Neuronal stem cell (in vitro differentiated cells): ENCODE measurements around the gene ANKRD7.
A peak's percentile ranks its signal among the peaks of the same experiment; 100 is the strongest.

Experiments used
- DNase-seq: peaks from one replicate; pipeline ENCODE4 v3.0.0-alpha.2; 2013; ENCODE audit warnings: low spot score
- H2AFZ ChIP-seq: one replicate; pipeline ENCODE4 v1.6.1; 2013; ENCODE audit warnings: mild to moderate bottlenecking, low read length, inconsistent platforms
- H2AK5ac ChIP-seq: 2 replicates; pipeline ENCODE4 v1.6.1; 2013; ENCODE audit warnings: low read depth, mild to moderate bottlenecking, inconsistent platforms, low read length, moderate library complexity, mixed read lengths
- H2BK120ac ChIP-seq: 2 replicates; pipeline ENCODE4 v1.6.1; 2013; ENCODE audit warnings: low read depth, mild to moderate bottlenecking, inconsistent platforms, low read length, moderate library complexity, mixed read lengths
- H2BK12ac ChIP-seq: one replicate; pipeline ENCODE4 v1.6.1; 2013; ENCODE audit warnings: low read length, inconsistent platforms
- H2BK15ac ChIP-seq: 2 replicates; pipeline ENCODE4 v1.6.1; 2013; ENCODE audit warnings: mild to moderate bottlenecking, low read length, inconsistent platforms, mixed read lengths
- H2BK5ac ChIP-seq: one replicate; pipeline ENCODE4 v1.6.1; 2013; ENCODE audit warnings: inconsistent platforms, mild to moderate bottlenecking, low read length, moderate library complexity
- H3K14ac ChIP-seq: one replicate; pipeline ENCODE4 v1.6.1; 2013; ENCODE audit warnings: low read length, inconsistent platforms
- H3K18ac ChIP-seq: 2 replicates; pipeline ENCODE4 v1.6.1; 2013; ENCODE audit warnings: low read length, inconsistent platforms
- H3K23ac ChIP-seq: 2 replicates; pipeline ENCODE4 v1.6.1; 2013; ENCODE audit warnings: low read depth, mild to moderate bottlenecking, mixed read lengths, low read length, inconsistent platforms; ENCODE audit not compliant: poor library complexity
- H3K27ac ChIP-seq: replicated peaks from 3 replicates; pipeline ENCODE4 v1.5.1; 2013; ENCODE audit warnings: low read length, inconsistent platforms
- H3K27me3 ChIP-seq, 3 experiments: 2 replicates each; pipeline ENCODE4 v1.6.1; 2013; ENCODE audit warnings: low read length in 3 of 3, mild to moderate bottlenecking in 2 of 3, inconsistent platforms in 1 of 3, low read depth in 1 of 3, mixed read lengths in 1 of 3, moderate library complexity in 1 of 3; ENCODE audit not compliant: control insufficient read depth in 3 of 3, insufficient read depth in 3 of 3
- H3K36me3 ChIP-seq, 2 donors: replicated peaks in 1 of 2; 2 replicates each; pipeline ENCODE4 v1.6.1; 2013; ENCODE audit warnings: low read length in 2 of 2; ENCODE audit not compliant: control insufficient read depth in 2 of 2, insufficient read depth in 2 of 2
- H3K4ac ChIP-seq: 2 replicates; pipeline ENCODE4 v1.6.1; 2013; ENCODE audit warnings: inconsistent platforms, mild to moderate bottlenecking, low read length, moderate library complexity
- H3K4me1 ChIP-seq, 2 donors: 1 replicate in 1 of 2; 2 replicates in 1 of 2; pipeline ENCODE4 v1.6.1; 2013; ENCODE audit warnings: low read length in 2 of 2, low read depth in 1 of 2; ENCODE audit not compliant: control insufficient read depth in 2 of 2, insufficient read depth in 1 of 2
- H3K4me2 ChIP-seq: one replicate; pipeline ENCODE4 v1.6.1; 2013; ENCODE audit warnings: mild to moderate bottlenecking, low read length, inconsistent platforms; ENCODE audit not compliant: insufficient read depth, poor library complexity, severe bottlenecking
- H3K4me3 ChIP-seq, 2 donors: 2 replicates each; pipeline ENCODE4 v1.5.1; 2013; ENCODE audit warnings: low read length in 2 of 2, mild to moderate bottlenecking in 2 of 2, inconsistent platforms in 1 of 2, moderate library complexity in 1 of 2
- H3K79me1 ChIP-seq: one replicate; pipeline ENCODE4 v1.6.1; 2013; ENCODE audit warnings: low read depth, mild to moderate bottlenecking, inconsistent platforms, low read length, moderate library complexity
- H3K9ac ChIP-seq: one replicate; pipeline ENCODE4 v1.6.1; 2013; ENCODE audit warnings: mild to moderate bottlenecking, low read depth, low read length, inconsistent platforms; ENCODE audit not compliant: poor library complexity
- H3K9me3 ChIP-seq, 2 donors: replicated peaks in 1 of 2; 2 replicates each; pipeline versions ENCODE3 to v1.6.1; 2013; ENCODE audit warnings: low read length in 2 of 2, mild to moderate bottlenecking in 2 of 2, inconsistent platforms in 1 of 2, low read depth in 1 of 2, mixed read lengths in 1 of 2, moderate library complexity in 1 of 2; ENCODE audit not compliant: control insufficient read depth in 2 of 2, insufficient read depth in 1 of 2
- H4K8ac ChIP-seq: one replicate; pipeline ENCODE4 v1.6.1; 2013; ENCODE audit warnings: low read depth, mild to moderate bottlenecking, inconsistent platforms, low read length, moderate library complexity
- H4K91ac ChIP-seq: one replicate; pipeline ENCODE4 v1.6.1; 2013; ENCODE audit warnings: low read length, low read depth, mild to moderate bottlenecking, inconsistent platforms; ENCODE audit not compliant: poor library complexity
- WGBS, 2 donors: extraction: QIAGEN DNeasy Blood & Tissue Kit; methylation state at CpG; one replicate each; pipeline ENCODE4 v1.1.7; 2013; ENCODE audit warnings: missing lambda C conversion rate in 2 of 2, mixed read lengths in 1 of 2; ENCODE audit not compliant: insufficient read length in 2 of 2, insufficient replicate concordance in 1 of 2; ENCODE audit errors: extremely low coverage in 2 of 2; 5-methylcytosine and 5-hydroxymethylcytosine counted together

The ANKRD7 gene

DNA sequence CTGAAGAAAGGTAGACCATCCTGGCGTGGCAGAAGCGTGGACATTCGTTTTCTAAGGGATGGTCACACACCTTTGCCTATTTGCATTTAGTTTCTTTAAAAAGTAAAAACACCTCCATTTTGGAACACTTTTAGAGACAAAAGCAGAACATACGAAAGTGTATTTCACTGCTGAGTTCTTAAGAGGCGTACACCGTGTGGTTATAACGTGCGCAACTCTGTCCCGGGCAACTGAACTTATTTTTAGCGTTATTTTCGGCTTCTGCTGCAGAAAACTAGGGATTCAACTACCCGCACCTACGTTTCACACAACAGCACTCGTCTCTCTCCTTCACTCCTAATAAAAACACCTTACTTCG lies 41.1 kb upstream of the ANKRD7 start:
- H2BK12ac ChIP-seq, result no peak overlapping the region
- no peak overlapping the region for H2BK120ac ChIP-seq
- H3K27ac ChIP-seq, result peak overlapping the region; percentile 21
- H3K79me1 ChIP-seq, result peaks cover 1% of the 10 kb centered on the region
- peak overlapping the region; percentile 83 to 93 for H3K4me3 ChIP-seq
- no peak overlapping the region for H2BK15ac ChIP-seq
- peaks cover 2 to 35% of the 10 kb centered on the region in 2 donors for H3K36me3 ChIP-seq
- H2BK5ac ChIP-seq, result no peak overlapping the region
- H3K4ac ChIP-seq, result no peak overlapping the region
- no peak overlapping the region for H2AK5ac ChIP-seq
- H3K23ac ChIP-seq, result no peak overlapping the region
- peak overlapping the region; percentile 7 for H3K18ac ChIP-seq
- no CpG with 5 or more reads among the region's 15 CpGs for WGBS, 2 donors
- H4K8ac ChIP-seq, result no peak overlapping the region
- H3K14ac ChIP-seq, result no peak overlapping the region
- no peak overlapping the region for H3K9ac ChIP-seq
- no peak for DNase-seq
- H4K91ac ChIP-seq, result no peak overlapping the region
- no peaks in the 10 kb centered on the region for H3K27me3 ChIP-seq
- peaks cover 3 to 8% of the 10 kb centered on the region in 2 donors for H3K4me1 ChIP-seq
- H3K9me3 ChIP-seq, result no peaks in the 10 kb centered on the region
- H3K4me2 ChIP-seq, result peak overlapping the region; percentile 60
- peak overlapping the region; percentile 95 for H2AFZ ChIP-seq

DNA sequence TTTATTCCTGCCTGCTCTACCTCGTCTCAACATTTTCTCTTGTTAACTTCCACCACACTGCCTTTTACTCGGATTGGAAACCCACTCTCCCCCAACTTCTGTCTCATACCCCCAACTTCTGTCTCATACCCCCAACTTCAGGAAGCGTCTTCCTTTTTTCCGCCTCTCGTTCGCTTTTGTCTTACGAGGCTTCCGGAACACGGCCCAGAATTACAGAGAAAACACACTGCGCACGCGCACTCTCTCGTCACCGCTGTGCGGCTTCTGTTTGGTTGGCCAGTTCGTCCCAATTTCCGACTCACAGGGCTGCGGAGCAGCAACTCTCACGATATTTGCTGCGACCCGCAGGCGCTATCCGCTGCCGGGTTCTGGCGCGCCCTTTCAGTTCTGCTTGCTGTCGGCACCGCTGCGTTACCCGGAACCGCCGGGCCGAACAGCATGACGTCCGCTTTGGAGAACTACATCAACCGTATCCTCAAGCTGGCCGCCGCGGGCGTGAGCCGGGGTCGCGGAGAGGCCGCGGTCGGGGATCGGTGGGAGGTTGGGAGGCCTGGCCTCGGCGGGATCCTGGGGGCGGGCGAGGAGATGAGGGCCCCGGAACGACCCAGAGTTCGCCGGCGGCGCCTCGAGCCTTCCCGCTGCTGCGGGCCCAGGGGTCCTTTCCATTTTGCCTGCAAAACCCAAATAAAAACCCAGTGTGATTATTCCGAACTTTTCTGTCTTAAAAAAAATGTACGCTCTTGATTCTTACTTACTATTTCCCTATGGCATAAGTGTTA lies 40.5 kb upstream of the ANKRD7 start, which contains the start of gene LSM8:
LSM8 (plus strand) TSS at position 379 of the 779 bp plus-strand sequence; CDS start at position 439, 60 bp downstream.
- Histone ChIP-seq H3K4me3 (peak within 1 kb of the TSS; percentile 83 to 99), H2AFZ (peak within 1 kb of the TSS; percentile 95), H2BK5ac (peak within 1 kb of the TSS; percentile 72), H3K18ac (peak within 1 kb of the TSS; percentile 97), H2BK12ac (no peak within 1 kb of the TSS), H3K9ac (peak within 1 kb of the TSS; percentile 94), H3K4ac (no peak within 1 kb of the TSS), H3K9me3 (no peaks in the 10 kb centered on the region), H2BK120ac (no peak within 1 kb of the TSS), H3K23ac (peak within 1 kb of the TSS; percentile 52), H3K79me1 (peaks cover 1% of the 10 kb centered on the region), H3K36me3 (peaks cover 4 to 40% of the 10 kb centered on the region in 2 donors), H2BK15ac (no peak within 1 kb of the TSS), H4K91ac (no peak within 1 kb of the TSS), H3K4me1 (peaks cover 3 to 8% of the 10 kb centered on the region in 2 donors), H3K27ac (peak within 1 kb of the TSS; percentile 80), H4K8ac (no peak within 1 kb of the TSS), H3K4me2 (peak within 1 kb of the TSS; percentile 60), H3K27me3 (no peaks in the 10 kb centered on the region), H3K14ac (no peak within 1 kb of the TSS), H2AK5ac (no peak within 1 kb of the TSS)
- WGBS, 2 donors, result no CpG with 5 or more reads among the region's 62 CpGs
- DNase-seq, result peak; percentile 95

DNA sequence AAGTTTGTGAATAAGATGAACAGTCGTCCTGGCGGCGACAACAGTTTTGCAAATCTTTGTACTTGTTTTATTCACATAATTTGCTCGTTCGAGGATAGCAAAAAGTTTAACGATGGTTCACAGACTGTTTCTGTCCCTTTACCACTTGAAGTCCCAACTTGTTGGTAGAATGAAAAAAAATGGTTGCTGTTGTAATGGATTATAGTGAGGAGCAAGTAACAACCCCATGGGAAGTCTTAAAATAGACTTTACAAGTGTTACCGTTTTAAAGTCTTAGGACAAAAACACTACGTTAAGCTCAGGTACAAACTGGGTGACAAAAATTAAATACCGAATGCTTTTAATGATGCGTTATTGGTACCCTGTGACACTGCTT lies 40.0 kb upstream of the ANKRD7 start:
- no peak overlapping the region for H3K18ac ChIP-seq
- no CpG with 5 or more reads among the region's 10 CpGs for WGBS, 2 donors
- no peak overlapping the region for H3K27ac ChIP-seq

DNA sequence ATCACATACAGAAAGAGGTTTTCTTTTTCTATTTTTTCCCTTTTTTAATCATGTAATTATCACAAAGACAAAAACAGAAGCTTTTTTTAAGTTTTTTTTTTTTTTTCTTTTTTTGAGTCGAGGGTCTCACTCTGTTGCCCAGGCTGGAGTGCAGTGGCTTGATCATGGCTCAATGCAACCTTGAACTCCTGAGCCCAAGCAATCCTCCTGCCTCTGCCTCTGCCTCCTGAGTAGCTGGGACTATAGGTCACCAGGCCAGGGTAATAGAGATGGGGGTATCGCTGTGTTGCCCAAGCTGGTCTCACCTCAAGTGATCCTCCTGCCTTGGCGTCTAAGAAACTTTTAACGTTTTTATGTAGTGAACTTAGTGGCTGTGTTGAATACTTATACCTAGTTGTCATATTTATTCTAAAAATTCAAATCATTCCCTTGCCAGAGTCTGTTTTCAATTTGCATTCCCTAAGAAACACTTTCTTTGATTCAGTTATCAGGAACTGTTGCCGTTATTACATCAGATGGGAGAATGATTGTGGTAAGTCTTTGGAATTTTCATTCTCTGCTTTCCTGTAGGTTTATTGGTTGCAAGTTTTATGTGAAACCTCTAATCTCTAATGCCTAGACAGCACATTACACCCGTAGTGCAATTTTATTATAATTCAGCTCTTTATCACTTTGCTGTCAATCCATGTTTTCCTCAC lies 39.2 kb upstream of the ANKRD7 start:
- H3K4me3 ChIP-seq, result peak overlapping the region in 1 of 2 donors; percentile 83
- no peak overlapping the region for H2BK15ac ChIP-seq
- no peaks in the 10 kb centered on the region for H3K9me3 ChIP-seq
- H3K36me3 ChIP-seq, result peaks cover 5 to 54% of the 10 kb centered on the region in 2 donors
- no peaks in the 10 kb centered on the region for H3K27me3 ChIP-seq
- peak overlapping the region; percentile 12 for H3K4me2 ChIP-seq
- H3K23ac ChIP-seq, result no peak overlapping the region
- H2BK5ac ChIP-seq, result no peak overlapping the region
- H3K9ac ChIP-seq, result no peak overlapping the region
- H2AFZ ChIP-seq, result no peak overlapping the region
- peaks cover 1% of the 10 kb centered on the region for H3K79me1 ChIP-seq
- no peak overlapping the region for H3K4ac ChIP-seq
- DNase-seq, result no peak
- no peak overlapping the region for H4K8ac ChIP-seq
- peaks cover 3 to 8% of the 10 kb centered on the region in 2 donors for H3K4me1 ChIP-seq
- H4K91ac ChIP-seq, result no peak overlapping the region
- no peak overlapping the region for H3K27ac ChIP-seq
- no peak overlapping the region for H2BK12ac ChIP-seq
- no peak overlapping the region for H3K18ac ChIP-seq
- H3K14ac ChIP-seq, result no peak overlapping the region
- H2AK5ac ChIP-seq, result no peak overlapping the region
- no CpG with 5 or more reads among the region's 6 CpGs for WGBS, 2 donors
- no peak overlapping the region for H2BK120ac ChIP-seq

More for the DNA sequence above, 40.0 kb upstream of the ANKRD7 start:
- Histone ChIP-seq H3K9me3 (no peaks in the 10 kb centered on the region), H3K23ac (no peak overlapping the region), H2BK120ac (no peak overlapping the region), H2BK15ac (no peak overlapping the region), H3K4ac (no peak overlapping the region), H3K14ac (no peak overlapping the region), H3K36me3 (peaks cover 5 to 46% of the 10 kb centered on the region in 2 donors), H3K4me2 (peak overlapping the region; percentile 31), H3K4me1 (peaks cover 3 to 8% of the 10 kb centered on the region in 2 donors), H4K91ac (no peak overlapping the region), H3K9ac (no peak overlapping the region), H3K4me3 (peak overlapping the region; percentile 83 to 99), H3K79me1 (peaks cover 1% of the 10 kb centered on the region), H2BK12ac (no peak overlapping the region), H3K27me3 (no peaks in the 10 kb centered on the region), H2AK5ac (no peak overlapping the region), H2BK5ac (no peak overlapping the region), H4K8ac (no peak overlapping the region), H2AFZ (peak overlapping the region; percentile 95)
- DNase-seq, result no peak
